ENCODE measurements around the gene CYLC2. TPM values are rescaled to one million over a fixed set of nuclear protein-coding genes. Genes with fewer than 3 reads are reported as not detected.

CYLC2 gene
- total RNA-seq, 1 experiment from 2014 or later = not detected

- Histone ChIP-seq H3K27ac (no peak overlapping the region), H3K79me2 (ENCODE audit: low read depth) (no peaks in the 10 kb centered on the region), H3K27me3 (ENCODE audit: insufficient read depth, low read depth) (no peaks in the 10 kb centered on the region), H3F3A (ENCODE audit: insufficient read depth, low read depth) (no peaks in the 10 kb centered on the region), H2AFZ (no peak overlapping the region), H3K9me3 (ENCODE audit: insufficient read depth, low read depth) (no peaks in the 10 kb centered on the region), H4K20me1 (ENCODE audit: insufficient read depth) (no peaks in the 10 kb centered on the region), H3K36me3 (ENCODE audit: low read depth) (no peaks in the 10 kb centered on the region), H3K4me1 (replicated peaks; ENCODE audit: insufficient read depth) (no peaks in the 10 kb centered on the region), H3K9me2 (ENCODE audit: insufficient read depth) (no peaks in the 10 kb centered on the region; the same call in 1 of the 2 replicates), H3K4me2 (no peak overlapping the region), H3K4me3 (no peak overlapping the region)
- no peak for TF ChIP-seq EZH2 (IDR thresholded peaks at IDR 0.05; ENCODE audit: low read depth)
- no peak for TF ChIP-seq CTCF (conservative IDR thresholded peaks at IDR 0.05)
- DNase-seq = no peak
- ChIA-PET CTCF (no interaction called here), POLR2A (ENCODE audit: unreplicated experiment) (no interaction called here)
- no TSS peak for BruUV-seq (replicated peaks)
- intact Hi-C loops (cut with micrococcal nuclease; ENCODE audit: unreplicated experiment) = no loop called here
These were observed 27.2 kb upstream of the CYLC2 start for GRCh38 chr9:102967979-102968378.

- BruUV-seq (replicated peaks) = no TSS peak
- no peaks in the 10 kb centered on the region for H3K79me2 ChIP-seq (ENCODE audit: low read depth)
- H2AFZ ChIP-seq = no peak overlapping the region
- ChIA-PET CTCF (no interaction called here), POLR2A (ENCODE audit: unreplicated experiment) (no interaction called here)
- TF ChIP-seq EZH2 (IDR thresholded peaks at IDR 0.05; ENCODE audit: low read depth) (no peak), CTCF (conservative IDR thresholded peaks at IDR 0.05) (no peak)
- H3K27ac ChIP-seq = no peak overlapping the region
- no peaks in the 10 kb centered on the region for H3K36me3 ChIP-seq (ENCODE audit: low read depth)
- H3K9me3 ChIP-seq (ENCODE audit: insufficient read depth, low read depth) = no peaks in the 10 kb centered on the region
- no peaks in the 10 kb centered on the region for H3K27me3 ChIP-seq (ENCODE audit: insufficient read depth, low read depth)
- no peaks in the 10 kb centered on the region; the same call in 1 of the 2 replicates for H3K9me2 ChIP-seq (ENCODE audit: insufficient read depth)
- no peak overlapping the region for H3K4me3 ChIP-seq
- H3K4me2 ChIP-seq = no peak overlapping the region
- intact Hi-C loops (cut with micrococcal nuclease; ENCODE audit: unreplicated experiment) = no loop called here
- no peaks in the 10 kb centered on the region for H3F3A ChIP-seq (ENCODE audit: insufficient read depth, low read depth)
- no peak for DNase-seq
- no peaks in the 10 kb centered on the region for H3K4me1 ChIP-seq (replicated peaks; ENCODE audit: insufficient read depth)
- H4K20me1 ChIP-seq (ENCODE audit: insufficient read depth) = no peaks in the 10 kb centered on the region
These were observed 22.4 kb upstream of the CYLC2 start for GRCh38 chr9:102972780-102973179.

- Histone ChIP-seq H4K20me1 (ENCODE audit: insufficient read depth) (no peaks in the 10 kb centered on the region), H3F3A (ENCODE audit: insufficient read depth, low read depth) (no peaks in the 10 kb centered on the region), H3K9me3 (ENCODE audit: insufficient read depth, low read depth) (no peaks in the 10 kb centered on the region), H3K4me3 (no peak overlapping the region), H3K27ac (no peak overlapping the region), H3K9me2 (ENCODE audit: insufficient read depth) (no peaks in the 10 kb centered on the region; the same call in 1 of the 2 replicates), H3K4me2 (no peak overlapping the region), H3K4me1 (replicated peaks; ENCODE audit: insufficient read depth) (no peaks in the 10 kb centered on the region), H2AFZ (no peak overlapping the region), H3K36me3 (ENCODE audit: low read depth) (no peaks in the 10 kb centered on the region), H3K27me3 (ENCODE audit: insufficient read depth, low read depth) (no peaks in the 10 kb centered on the region), H3K79me2 (ENCODE audit: low read depth) (no peaks in the 10 kb centered on the region)
- no peak for TF ChIP-seq CTCF (conservative IDR thresholded peaks at IDR 0.05)
- TF ChIP-seq EZH2 (IDR thresholded peaks at IDR 0.05; ENCODE audit: low read depth) = no peak
- CTCF ChIA-PET = no interaction called here
- no TSS peak for BruUV-seq (replicated peaks)
- peak in 1 of 2 experiments; percentile 36 for DNase-seq
- POLR2A ChIA-PET (ENCODE audit: unreplicated experiment) = no interaction called here
- intact Hi-C loops (cut with micrococcal nuclease; ENCODE audit: unreplicated experiment) = no loop called here
These were observed 20.6 kb upstream of the CYLC2 start for GRCh38 chr9:102974530-102974929.
